Uterus (tissue), 4 donors: ENCODE measurements around the gene IL15. TPM values are rescaled to one million over a fixed set of nuclear protein-coding genes. Genes with fewer than 3 reads are reported as not detected.

ENCODE experiments used
- DNase-seq, 2 donors: peaks; one replicate each; pipeline ENCODE4 v3.0.0-alpha.2; 2019 to 2020
- H3K27ac ChIP-seq, 2 donors: fragments of 200-600 bp; sonication (generic); 1 replicate in 1 of 2; 2 replicates in 1 of 2; pipeline ENCODE4 v1.5.1; 2016 to 2018
- H3K27me3 ChIP-seq, 2 donors: fragments of 200-600 bp; sonication (generic); one replicate each; pipeline ENCODE4 v1.5.1; 2018 to 2019; ENCODE audit warnings: control low read depth in 1 of 2
- H3K36me3 ChIP-seq, 2 donors: fragments of 200-600 bp; sonication (generic); one replicate each; pipeline ENCODE4 v1.5.1; 2019; ENCODE audit warnings: control low read depth in 1 of 2
- H3K4me1 ChIP-seq, 2 donors: fragments of 200-600 bp; sonication (generic); one replicate each; pipeline ENCODE4 v1.5.1; 2018 to 2019; ENCODE audit warnings: control low read depth in 1 of 2
- H3K4me3 ChIP-seq, 2 donors: fragments of 200-600 bp; sonication (generic); 1 replicate in 1 of 2; 2 replicates in 1 of 2; pipeline ENCODE4 v1.5.1; 2018 to 2019; ENCODE audit warnings: mild to moderate bottlenecking in 1 of 2
- H3K9me3 ChIP-seq, 2 donors: fragments of 200-600 bp; sonication (generic); one replicate each; pipeline ENCODE4 v1.5.1; 2019; ENCODE audit warnings: control low read depth in 1 of 2
- POLR2A ChIP-seq, 2 donors: fragments of 450-650 bp; IDR thresholded peaks; one replicate each; pipeline ENCODE4 v1.6.1; 2016; ENCODE audit warnings: antibody characterized with exemption in 2 of 2, mild to moderate bottlenecking in 1 of 2, moderate library complexity in 1 of 2
- intact Hi-C: fragments of 100-400 bp; cut with DNase I; formaldehyde crosslinking; loops from one replicate; pipeline ENCODE4 v1.15.1; 2023; ENCODE audit warnings: low total_unique reads
- total RNA-seq, 4 donors: library from RNA; depleted of rRNA in 3 of 4; stranded (reverse); fragments of >200 nt in 3 of 4; gene quantifications; one replicate each; pipeline versions ENCODE4 v1.1.0 to v1.2.4, GENCODE V29; 2014 to 2023
- TF ChIP-seq, protein P1 (sequence below), 4 experiments: fragments of 200-600 bp in 2 of 4; fragments of 450-650 bp in 2 of 4; sonication (generic) in 2 of 4; IDR thresholded peaks; one replicate each; pipeline ENCODE4 v1.5.1; 2016 to 2019; ENCODE audit warnings: antibody characterized with exemption in 4 of 4, mild to moderate bottlenecking in 2 of 4, moderate library complexity in 1 of 4
- donor health status: DM: yes; HTN: yes; CAD: no.

Gene IL15
- total RNA-seq, 4 donors from 2014 or later: 2.3 to 9.8 (median 5.1) TPM

DNA sequence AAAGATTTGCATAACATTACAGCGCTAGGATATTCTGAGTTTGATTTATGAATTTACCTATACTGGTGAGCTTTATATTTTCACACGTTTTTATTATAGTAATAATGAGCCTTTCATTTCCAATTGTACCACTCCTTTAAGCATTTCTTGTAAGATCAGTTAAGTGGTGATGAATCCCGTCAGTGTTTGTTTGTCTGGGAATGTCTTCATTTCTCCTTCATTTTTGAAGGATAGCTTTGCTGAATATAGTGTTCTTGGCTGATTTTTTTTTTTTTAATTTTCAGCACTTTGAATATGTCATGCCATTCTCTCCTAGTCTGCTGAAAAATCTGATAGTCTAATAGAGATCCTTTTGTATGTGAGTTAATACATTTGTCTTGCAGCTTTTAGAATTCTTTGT lies 70.1 kb downstream of the IL15 start:
- intact Hi-C loops: no loop called here
- peaks cover 0 to 7% of the 10 kb centered on the region in 2 donors for H3K9me3 ChIP-seq

DNA sequence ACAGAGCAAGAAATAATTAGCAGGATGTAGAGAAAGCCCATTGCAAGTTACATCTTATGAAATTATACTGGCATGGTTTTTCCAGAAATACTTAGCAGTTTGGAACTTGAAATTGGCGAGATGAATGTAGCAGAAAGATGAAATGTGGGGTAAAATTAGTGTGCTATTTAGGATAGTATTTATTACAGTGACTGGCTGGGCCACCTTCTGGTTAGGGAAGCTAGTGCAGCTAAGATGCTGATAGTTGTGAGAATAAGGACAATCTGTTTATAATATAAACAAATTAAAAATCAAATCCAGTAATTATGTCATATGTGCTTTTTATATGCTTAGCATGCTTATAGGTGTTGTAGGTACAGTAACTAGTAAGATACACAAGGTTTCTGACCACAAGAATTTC lies 74.8 kb downstream of the IL15 start:
- H3K27ac ChIP-seq: no peak overlapping the region
- intact Hi-C loops: no loop called here
- TF ChIP-seq, protein P1, sequence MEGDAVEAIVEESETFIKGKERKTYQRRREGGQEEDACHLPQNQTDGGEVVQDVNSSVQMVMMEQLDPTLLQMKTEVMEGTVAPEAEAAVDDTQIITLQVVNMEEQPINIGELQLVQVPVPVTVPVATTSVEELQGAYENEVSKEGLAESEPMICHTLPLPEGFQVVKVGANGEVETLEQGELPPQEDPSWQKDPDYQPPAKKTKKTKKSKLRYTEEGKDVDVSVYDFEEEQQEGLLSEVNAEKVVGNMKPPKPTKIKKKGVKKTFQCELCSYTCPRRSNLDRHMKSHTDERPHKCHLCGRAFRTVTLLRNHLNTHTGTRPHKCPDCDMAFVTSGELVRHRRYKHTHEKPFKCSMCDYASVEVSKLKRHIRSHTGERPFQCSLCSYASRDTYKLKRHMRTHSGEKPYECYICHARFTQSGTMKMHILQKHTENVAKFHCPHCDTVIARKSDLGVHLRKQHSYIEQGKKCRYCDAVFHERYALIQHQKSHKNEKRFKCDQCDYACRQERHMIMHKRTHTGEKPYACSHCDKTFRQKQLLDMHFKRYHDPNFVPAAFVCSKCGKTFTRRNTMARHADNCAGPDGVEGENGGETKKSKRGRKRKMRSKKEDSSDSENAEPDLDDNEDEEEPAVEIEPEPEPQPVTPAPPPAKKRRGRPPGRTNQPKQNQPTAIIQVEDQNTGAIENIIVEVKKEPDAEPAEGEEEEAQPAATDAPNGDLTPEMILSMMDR (IDR thresholded peaks at IDR 0.05): peak; percentile 27 to 52 (median 32)
- TF ChIP-seq POLR2A (IDR thresholded peaks at IDR 0.05): no peak

More for the DNA sequence above, 70.1 kb downstream of the IL15 start:
- H3K4me1 ChIP-seq: no peaks in the 10 kb centered on the region
- H3K36me3 ChIP-seq: no peaks in the 10 kb centered on the region
- no peaks in the 10 kb centered on the region for H3K27me3 ChIP-seq
- no peak overlapping the region for H3K27ac ChIP-seq
- TF ChIP-seq POLR2A (IDR thresholded peaks at IDR 0.05): no peak
- TF ChIP-seq, protein P1 (IDR thresholded peaks at IDR 0.05): no peak
- no peak overlapping the region for H3K4me3 ChIP-seq
- DNase-seq: no peak

DNA sequence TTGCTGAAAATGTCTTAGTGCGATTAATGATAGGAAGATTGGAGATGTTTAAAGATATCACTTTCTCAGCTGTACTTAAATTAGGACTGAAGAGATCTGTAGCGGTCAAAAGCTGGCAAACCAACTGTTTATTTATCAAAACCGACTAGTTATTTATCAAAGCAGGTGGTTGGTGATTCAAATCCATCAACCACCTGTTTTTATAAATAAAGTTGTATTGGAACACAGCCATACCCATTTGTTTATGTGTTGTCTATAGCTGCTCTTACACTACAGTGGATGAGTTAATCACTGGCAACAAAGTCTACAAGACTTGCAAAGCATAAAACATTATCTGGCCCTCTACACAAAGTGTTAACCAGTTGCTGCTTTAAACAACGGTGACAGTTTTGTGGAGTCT lies 76.8 kb downstream of the IL15 start:
- intact Hi-C loops: no loop called here
- no peak for TF ChIP-seq POLR2A (IDR thresholded peaks at IDR 0.05)
- TF ChIP-seq, protein P1 (IDR thresholded peaks at IDR 0.05): no peak

More for the DNA sequence above, 74.8 kb downstream of the IL15 start:
- no peaks in the 10 kb centered on the region for H3K27me3 ChIP-seq
- H3K9me3 ChIP-seq: peaks cover 0 to 7% of the 10 kb centered on the region in 2 donors
- H3K4me1 ChIP-seq: no peaks in the 10 kb centered on the region
- no peak overlapping the region for H3K4me3 ChIP-seq
- no peaks in the 10 kb centered on the region for H3K36me3 ChIP-seq
- no peak for DNase-seq

DNA sequence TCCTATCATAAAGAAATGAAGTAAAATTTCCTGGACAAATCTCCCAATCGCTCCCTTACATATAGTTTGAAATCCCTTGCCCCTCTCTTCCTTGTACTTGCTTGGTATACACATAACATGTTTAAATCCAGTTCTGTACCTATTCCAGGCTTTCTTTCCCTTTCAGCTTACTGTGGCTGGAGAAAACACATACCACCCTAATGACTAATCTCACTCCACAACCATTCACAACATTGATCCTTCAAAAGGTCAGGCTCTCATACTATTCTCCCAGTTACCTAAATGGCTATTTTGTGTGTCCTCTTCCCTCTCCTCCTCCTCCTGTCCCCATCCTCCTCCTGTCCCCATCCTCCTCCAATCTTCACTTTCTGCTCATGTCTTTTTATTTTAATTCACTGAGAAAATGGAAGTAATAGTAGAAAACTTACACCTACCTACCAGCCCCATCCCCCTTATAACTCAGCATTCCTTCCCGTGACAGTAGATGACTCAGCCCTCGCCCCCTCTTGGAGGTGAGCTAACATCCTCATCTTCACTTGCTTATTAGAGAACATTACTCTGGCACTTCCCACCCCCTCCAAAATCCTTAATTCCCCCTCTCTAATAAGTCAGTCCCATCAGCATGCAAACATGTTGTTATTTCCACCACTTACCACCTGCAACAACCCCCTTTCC lies 77.5 kb downstream of the IL15 start:
- TF ChIP-seq, protein P1 (IDR thresholded peaks at IDR 0.05): no peak
- no peak for TF ChIP-seq POLR2A (IDR thresholded peaks at IDR 0.05)
- intact Hi-C loops: no loop called here
- no peak overlapping the region for H3K27ac ChIP-seq
- no peaks in the 10 kb centered on the region for H3K4me1 ChIP-seq
- H3K27me3 ChIP-seq: no peaks in the 10 kb centered on the region
- no peak overlapping the region for H3K4me3 ChIP-seq
- no peaks in the 10 kb centered on the region for H3K36me3 ChIP-seq
- DNase-seq: no peak
- H3K9me3 ChIP-seq: no peaks in the 10 kb centered on the region

More for the DNA sequence above, 76.8 kb downstream of the IL15 start:
- H3K4me3 ChIP-seq: no peak overlapping the region
- H3K27me3 ChIP-seq: no peaks in the 10 kb centered on the region
- no peaks in the 10 kb centered on the region for H3K9me3 ChIP-seq
- H3K27ac ChIP-seq: no peak overlapping the region
- no peaks in the 10 kb centered on the region for H3K36me3 ChIP-seq
- DNase-seq: no peak
- no peaks in the 10 kb centered on the region for H3K4me1 ChIP-seq

DNA sequence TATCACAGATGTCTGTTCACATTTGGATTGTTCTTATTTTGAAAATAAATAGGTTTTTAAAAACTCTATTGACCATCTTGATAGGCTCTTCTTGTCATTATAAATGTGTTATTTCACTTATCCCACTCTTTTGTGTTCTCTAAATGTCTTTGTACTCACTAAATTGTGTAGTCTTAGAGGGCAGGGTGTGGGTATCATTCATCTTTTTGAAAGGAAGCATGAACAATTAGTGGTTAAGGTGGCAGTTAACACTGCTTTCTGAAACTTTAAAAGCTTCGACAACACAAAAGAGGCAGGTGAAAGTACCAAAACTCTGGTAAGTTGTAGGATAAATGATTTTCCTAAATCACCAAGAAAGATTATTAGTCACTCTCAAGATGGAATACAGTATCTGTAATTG lies 83.2 kb downstream of the IL15 start:
- no peak overlapping the region for H3K4me3 ChIP-seq
- intact Hi-C loops: no loop called here
- TF ChIP-seq POLR2A (IDR thresholded peaks at IDR 0.05): no peak
- TF ChIP-seq, protein P1 (IDR thresholded peaks at IDR 0.05): no peak

More for the DNA sequence above, 83.2 kb downstream of the IL15 start:
- no peaks in the 10 kb centered on the region for H3K9me3 ChIP-seq
- no peaks in the 10 kb centered on the region for H3K4me1 ChIP-seq
- no peaks in the 10 kb centered on the region for H3K27me3 ChIP-seq
- H3K27ac ChIP-seq: no peak overlapping the region
- DNase-seq: no peak
- no peaks in the 10 kb centered on the region for H3K36me3 ChIP-seq
